Activated CD4-positive, alpha-beta T cell treated with anti-CD3 and anti-CD28 coated beads, Interleukin-2, amount 50 U/mL, for 16 hours (primary cell): Measurements from ENCODE around the gene SOX5.

Experiments
- DNase-seq: peaks from one replicate; pipeline ENCODE4 v3.0.0-alpha.2; 2020

SOX5 gene

GRCh38 chr12:23669691-23670090 is 279.8 kb downstream of the SOX5 start:
- no peak for DNase-seq

DNA sequence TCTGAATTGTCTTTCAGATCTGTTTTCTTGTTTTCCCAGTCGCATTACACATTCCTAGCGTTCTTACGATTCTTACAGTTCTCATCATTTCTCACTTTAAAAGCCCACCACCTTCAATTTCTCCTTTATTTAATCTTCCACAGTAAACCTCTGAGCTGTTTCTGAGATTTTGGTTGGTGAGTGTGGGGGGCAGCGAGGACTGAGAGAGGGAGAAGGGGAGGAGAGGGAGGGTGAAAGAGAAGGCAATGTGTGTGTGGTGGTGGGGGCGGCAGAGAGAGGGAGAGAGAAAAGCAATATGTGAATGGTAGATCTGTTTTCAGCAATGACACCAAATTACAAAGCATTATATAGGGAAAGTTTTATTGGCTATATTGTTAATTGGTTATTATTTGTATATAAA is 282.6 kb downstream of the SOX5 start:
- DNase-seq: no peak

- no peak for DNase-seq
These were observed 286.5 kb downstream of the SOX5 start for GRCh38 chr12:23662966-23663365.

DNA sequence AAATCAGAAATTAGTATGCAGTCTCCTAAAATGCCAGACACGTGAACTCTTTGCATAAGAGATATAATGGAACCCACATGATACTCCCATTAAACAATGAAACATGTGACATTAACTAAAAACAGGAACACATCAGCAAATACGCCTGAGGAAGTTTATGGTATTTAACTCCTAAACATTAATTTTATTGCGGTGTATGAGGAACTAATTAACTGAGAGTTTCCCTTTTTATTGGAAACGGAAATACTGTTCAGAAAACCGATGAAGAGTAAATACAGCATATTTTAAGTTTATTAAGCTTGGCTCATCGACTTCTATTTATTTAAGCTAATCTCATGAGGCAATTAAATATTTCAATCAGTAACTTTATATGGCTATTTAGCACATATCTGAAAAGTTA is 290.3 kb downstream of the SOX5 start:
- no peak for DNase-seq

DNA sequence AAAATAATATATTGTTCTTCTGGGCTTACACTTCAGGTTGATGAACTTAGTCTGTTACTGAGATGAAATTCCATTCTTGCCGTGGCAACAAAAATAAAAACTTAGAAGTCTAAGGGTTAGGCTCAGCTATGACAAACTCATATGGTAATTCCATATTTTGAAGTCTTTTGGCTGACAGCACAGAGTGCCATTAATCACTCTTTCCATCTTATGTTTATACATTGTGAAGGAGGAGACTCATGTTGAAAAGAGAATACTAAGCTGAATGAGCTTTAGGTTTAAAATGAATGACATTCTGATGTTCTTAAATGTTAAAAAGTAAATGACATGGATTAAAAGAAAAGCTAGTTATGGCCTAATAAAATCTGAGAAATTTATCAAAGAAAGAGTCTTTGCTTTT is 291.9 kb downstream of the SOX5 start:
- DNase-seq: no peak

GRCh38 chr12:23655884-23656283 is 293.6 kb downstream of the SOX5 start:
- no peak for DNase-seq

- no peak for DNase-seq
These were observed 294.4 kb downstream of the SOX5 start for GRCh38 chr12:23655112-23655511.

DNA sequence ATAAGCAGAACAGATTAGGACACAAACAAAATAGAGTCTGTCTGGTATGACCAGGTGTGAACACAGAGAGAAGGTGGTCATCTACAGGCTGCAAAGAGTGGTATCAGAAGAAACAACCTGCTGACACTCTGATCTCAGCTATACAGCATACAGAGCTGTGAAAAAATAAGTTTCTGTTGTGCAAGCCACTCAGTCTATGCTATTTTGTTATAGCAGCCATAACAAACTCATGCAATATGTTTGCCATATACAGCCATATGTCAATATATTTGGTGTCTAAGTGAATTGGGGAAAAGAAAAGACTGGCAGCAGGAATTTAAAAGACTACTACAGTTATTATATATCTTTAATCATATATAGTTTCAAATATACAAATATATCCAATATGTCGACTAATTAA is 300.9 kb downstream of the SOX5 start:
- no peak for DNase-seq

DNA sequence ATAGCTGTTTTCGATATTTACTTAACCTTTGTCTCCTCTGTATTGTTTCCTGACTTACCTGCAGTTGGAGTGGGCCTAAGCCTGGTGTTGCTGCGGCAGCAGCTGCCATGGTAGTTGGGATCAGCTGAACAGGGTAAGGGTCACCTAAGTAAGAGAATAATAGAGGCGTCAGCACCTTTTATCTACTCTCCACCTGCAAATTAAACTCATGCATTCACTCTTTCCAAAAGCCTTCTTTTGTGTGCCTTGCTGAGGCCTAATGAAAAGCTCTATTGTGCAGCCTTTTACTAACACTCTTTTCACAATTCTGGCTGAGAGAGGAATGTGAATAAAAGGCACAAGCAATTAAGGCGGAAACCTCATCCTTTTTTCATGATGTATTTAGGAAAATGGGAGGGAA is 308.7 kb downstream of the SOX5 start:
- DNase-seq: no peak

DNA sequence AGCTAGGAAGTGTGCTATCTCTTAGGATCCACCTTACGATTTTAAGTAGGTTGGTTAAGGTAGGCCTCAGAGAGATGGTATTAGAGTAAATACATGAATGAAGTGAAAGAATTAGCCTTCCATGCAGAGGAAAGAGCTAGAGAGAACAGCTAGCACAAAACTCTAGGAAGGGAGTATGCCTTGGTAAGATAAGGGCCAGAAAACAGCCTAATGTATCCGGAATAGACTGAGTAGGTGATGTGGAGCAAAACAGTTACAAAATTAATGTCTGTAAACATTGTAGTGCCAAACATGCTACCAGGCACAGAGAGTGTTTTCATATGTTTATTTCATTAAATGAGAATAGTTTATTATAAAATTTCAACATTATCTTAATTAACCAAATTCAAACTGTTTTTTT is 315.1 kb downstream of the SOX5 start:
- no peak for DNase-seq

GRCh38 chr12:23631786-23632377 is 317.6 kb downstream of the SOX5 start:
- no peak for DNase-seq

GRCh38 chr12:23630524-23630923 is 318.9 kb downstream of the SOX5 start:
- DNase-seq: no peak

DNA sequence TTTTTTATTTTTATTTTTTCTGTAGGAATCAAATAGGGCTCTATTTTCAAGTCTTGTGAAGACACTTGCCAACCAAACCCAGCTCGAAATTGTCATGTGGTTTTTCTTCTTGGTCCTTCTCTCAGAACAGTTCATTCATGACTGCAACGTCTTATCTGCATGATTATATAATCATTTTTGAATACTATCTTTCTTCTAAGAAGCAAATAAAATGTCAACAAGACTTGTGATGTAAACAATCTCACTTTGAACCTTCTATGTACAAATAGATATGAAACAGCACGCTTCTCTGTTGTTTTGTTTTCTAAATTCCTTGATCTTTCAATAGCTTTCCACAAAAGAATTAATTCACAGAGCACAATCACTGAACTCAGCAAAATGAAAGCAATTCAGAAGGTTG is 320.7 kb downstream of the SOX5 start:
- no peak for DNase-seq

GRCh38 chr12:23626791-23627190 is 322.7 kb downstream of the SOX5 start:
- no peak for DNase-seq

GRCh38 chr12:23621900-23622299 is 327.6 kb downstream of the SOX5 start:
- DNase-seq: no peak

DNA sequence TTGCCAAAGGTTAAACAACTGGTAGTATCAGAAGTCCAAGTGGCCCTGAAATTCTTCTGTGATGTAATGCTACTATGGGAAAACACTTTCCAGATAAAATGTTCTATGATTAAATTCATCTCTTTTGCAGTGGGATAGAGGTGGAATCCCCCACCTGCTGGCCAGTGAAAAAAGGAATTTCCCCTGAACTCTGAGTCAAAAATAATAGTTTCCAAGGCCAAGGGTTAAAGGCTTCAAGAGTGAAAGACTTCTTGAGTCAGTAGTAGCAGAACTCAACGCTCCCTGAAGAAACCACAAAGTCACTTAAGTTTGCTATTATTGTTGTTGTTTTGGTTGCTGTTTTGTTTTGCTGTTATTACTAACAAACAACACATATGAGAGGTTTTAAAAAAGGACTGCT is 330.8 kb downstream of the SOX5 start:
- no peak for DNase-seq

DNA sequence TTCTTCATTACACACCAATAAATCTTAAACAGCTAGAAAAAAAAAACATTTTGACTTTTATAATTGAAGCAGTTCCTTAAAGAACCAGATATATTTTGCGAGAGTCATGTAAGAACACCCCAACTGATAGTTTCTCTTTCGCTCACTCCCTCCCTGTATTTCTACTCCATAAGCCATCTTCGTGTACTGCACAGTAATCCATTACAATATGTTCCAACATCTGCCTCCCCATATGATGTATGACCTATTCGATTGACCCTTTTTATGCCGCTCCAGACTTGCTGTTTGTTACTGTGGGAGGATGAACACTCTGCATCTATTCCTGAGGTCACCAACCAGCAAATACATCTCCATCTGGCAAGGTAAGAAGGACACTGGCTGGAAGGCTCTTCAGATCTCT is 331.7 kb downstream of the SOX5 start:
- DNase-seq: no peak

DNA sequence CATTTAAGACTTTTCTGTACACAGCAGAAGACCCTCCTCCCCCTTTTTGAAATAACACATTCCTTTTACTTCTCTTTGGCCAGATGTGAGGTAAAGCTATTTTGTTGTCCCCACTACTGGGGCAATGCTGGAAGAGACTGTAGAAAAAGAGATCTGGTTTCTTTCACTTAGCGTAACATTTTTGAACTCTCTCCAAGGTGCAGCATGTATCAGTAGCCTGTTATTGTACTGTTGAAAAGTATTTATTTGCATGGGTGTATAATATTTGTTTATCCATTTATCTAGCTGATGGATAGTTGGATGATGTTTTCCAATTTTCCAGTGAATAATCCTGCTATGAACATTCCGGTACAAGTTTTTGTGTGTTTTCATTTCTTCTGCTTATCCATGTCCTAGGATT is 335.2 kb downstream of the SOX5 start:
- no peak for DNase-seq

DNA sequence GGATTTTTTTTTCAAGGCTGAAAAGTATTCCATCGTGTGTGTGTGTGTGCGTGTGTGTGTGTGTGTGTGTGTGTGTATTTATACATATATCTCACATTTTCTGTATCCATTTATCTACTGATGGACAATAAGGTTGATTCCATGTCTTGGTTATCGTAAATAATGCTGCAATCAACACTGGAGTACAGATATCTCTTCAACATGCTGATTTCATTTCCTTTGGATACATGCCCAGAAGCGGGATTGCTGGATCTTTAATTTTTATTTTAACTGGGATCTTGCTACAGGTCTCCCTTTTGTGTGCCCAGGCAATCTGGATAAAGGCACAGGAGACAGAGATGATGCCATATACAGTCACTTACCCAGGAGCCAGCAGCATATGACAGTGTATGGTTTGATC is 338.1 kb downstream of the SOX5 start:
- DNase-seq: no peak

DNA sequence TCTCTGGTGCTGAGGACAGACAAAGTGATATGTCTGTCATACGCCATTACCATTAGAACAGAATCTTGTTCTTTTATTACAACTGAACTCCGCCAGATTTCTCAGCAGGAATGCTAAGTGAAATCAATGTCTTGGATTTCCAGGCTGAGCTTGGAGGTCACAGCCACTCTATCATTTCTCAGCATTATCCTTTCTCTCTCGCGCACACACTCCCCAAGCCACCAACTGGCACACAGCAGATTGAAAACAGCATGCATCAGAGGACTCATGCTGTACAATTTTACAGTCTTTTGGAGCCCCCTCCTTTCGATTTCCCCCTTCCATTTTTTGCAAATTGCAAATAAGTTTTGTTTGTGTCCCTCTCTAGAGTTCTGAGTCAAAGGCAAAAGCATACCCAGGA is 348.6 kb downstream of the SOX5 start:
- no peak for DNase-seq

DNA sequence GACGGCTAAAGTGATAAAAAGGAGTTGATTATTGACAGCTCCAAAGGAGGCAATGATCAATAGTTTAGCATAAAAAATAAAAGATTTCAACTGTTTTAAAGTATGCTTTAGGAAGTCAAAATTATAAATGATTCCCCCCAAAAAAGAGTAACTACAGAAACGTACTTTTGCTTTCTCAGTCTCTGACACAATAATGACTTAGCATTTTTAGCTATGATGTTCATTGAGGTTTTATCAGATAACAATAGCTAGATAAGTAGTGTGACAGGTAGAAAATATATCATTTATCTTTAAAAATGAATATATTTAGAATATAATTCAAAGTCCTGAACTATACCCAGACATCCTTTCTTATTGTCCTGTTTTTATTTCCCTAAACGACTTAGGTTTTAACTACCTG is 352.9 kb downstream of the SOX5 start:
- DNase-seq: no peak

- no peak for DNase-seq
These were observed 361.5 kb downstream of the SOX5 start for GRCh38 chr12:23587833-23588559.

- no peak for DNase-seq
These were observed 363.7 kb downstream of the SOX5 start for GRCh38 chr12:23585782-23586163.

DNA sequence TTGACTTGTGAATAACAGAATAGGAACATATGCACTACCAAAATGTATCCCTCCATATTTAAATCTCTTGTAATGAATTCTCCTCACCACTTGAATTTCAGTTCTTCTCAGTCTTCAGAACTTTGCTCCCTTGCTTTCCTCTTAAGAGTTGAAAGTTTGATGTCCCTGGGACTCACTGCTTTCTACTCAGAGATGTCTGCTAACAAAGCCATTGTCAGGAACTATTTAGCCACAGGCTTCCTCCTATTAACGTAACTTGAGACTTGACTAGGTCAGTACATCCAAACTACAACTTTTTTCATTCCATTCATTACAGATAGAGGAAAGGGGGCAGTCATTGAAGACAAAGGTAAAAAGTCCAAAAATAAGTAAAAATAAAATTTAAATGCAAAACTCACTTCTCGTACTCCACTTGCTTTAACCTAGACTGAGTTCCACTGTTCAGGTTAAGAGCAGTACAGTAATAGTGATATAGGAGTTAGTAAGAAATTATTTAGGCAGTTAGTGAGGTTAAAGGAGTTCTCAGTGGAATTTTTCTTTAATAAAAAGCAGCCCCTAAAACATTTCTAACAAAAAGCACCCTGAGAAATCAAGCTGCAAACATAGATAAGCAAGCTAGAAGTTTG is 364.2 kb downstream of the SOX5 start:
- DNase-seq: no peak

DNA sequence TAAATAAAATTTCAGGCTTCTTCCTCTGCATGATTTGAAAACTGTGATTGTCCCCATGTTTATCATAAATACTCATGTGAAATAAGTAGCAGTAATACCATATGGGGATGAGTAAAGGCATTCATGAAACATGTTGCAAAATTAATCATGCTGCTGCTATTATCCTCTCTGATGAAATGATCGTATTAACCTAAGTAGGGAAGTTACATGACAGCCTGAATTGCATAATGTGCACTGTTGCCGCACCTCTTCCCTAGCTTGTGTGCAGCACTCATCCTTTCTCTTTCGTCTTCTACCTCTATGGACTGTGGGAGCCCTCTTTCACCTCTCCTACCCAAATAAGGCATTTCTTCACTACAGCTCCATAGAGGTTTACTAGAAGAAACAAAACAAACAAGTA is 367.6 kb downstream of the SOX5 start:
- DNase-seq: no peak
